Smooth muscle cell of the pulmonary artery (primary cell): ENCODE measurements around the gene LRP1. TPM values are rescaled to one million over a fixed set of nuclear protein-coding genes. Genes with fewer than 3 reads are reported as not detected.

Experiments
- total RNA-seq: library from RNA; depleted of rRNA; stranded (reverse); fragments of >200 nt; gene quantifications from 2 replicates; pipeline ENCODE4 v1.2.3, GENCODE V29; 2014

The LRP1 gene
- total RNA-seq, result 1,272 and 1,561 TPM in 2 replicates

DNA sequence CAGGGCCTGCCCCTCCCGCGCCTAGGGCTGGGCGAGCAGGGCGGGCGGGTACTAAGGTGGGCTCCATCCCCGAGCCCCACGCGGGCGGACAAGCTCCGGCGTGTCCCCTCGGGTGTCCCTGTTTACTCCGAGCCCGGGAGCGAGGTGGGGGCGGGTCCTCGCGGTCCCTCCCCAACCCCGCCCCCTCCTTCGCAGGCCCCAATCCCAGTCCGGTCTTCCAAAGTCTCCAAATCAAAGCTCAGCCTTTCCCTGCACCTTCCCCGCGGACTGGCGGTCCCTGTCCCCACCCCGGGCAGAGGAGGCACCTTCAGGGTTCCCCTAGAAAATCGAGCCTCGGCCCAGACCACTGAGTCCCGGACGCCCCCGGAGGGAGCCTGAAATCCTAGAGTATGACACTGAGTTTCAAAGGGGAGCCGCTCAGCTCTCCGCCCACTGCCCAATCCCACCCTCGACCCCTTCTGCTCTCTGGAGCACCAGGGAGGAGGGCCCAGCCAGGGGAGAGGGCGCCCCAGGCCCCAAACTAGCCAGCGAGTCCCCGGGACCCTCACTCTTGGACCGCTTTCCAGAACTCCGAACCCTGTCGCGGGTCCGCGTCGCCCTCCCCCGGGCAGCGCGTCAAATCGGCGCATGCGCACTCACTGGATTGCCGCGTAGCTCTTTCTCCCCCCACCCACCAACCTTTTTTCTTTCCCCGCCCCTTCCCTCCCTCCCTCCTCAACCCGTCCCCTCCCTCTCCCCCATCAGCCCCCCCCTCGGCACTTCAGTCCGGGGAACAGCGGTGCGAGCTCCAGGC, at the start of gene LRP1:
Gene LRP1 (plus strand): TSS at position 758 of the 793 bp plus-strand sequence. CDS start 482 bp downstream, outside the sequence.

DNA sequence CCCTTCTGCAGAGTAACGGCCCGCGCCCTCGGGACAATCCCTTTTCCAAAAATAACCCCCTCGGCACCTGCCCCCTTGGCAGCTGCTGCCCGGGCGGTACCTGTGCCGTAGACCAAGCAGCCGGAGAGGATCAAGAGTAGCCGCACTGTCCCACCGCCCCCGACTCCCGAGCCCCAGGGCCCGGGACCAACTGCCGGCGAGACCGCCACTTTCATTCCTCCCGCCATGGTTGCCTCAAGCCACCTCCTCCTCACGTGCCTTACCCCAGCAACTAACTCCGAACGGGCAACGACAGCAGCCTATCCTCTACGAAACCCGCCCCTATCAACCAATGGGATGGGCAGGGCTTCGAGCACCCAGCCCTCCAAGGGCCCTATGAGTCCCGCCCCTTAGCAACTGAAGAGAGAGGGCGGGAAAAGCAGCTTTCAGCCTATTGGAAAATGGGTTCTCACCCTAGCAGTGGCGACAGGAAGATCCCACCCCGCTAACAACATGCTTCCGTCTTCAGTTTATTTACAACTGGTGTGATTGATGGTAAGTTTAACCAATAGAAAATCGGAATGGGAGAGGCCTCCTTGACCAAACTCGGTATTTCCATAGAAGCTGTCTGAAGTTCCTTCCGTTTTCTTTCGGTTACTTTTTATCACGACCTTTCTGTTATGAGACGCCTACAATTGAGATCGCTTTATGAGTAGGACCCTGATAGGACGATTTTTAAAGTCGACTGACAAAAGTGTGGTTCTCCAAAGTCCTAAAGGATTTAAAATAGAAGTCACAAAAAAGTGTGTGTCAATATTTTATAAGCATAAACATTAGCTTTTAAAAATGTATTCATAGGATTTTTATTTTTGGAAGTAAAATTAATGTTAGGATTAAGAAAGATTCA, 49.5 kb upstream of the LRP1 start, which contains the start of gene NEMP1:
Gene NEMP1 (minus strand): TSS at position 273 of the 886 bp plus-strand sequence. CDS start 46 bp downstream, at position 227.

DNA sequence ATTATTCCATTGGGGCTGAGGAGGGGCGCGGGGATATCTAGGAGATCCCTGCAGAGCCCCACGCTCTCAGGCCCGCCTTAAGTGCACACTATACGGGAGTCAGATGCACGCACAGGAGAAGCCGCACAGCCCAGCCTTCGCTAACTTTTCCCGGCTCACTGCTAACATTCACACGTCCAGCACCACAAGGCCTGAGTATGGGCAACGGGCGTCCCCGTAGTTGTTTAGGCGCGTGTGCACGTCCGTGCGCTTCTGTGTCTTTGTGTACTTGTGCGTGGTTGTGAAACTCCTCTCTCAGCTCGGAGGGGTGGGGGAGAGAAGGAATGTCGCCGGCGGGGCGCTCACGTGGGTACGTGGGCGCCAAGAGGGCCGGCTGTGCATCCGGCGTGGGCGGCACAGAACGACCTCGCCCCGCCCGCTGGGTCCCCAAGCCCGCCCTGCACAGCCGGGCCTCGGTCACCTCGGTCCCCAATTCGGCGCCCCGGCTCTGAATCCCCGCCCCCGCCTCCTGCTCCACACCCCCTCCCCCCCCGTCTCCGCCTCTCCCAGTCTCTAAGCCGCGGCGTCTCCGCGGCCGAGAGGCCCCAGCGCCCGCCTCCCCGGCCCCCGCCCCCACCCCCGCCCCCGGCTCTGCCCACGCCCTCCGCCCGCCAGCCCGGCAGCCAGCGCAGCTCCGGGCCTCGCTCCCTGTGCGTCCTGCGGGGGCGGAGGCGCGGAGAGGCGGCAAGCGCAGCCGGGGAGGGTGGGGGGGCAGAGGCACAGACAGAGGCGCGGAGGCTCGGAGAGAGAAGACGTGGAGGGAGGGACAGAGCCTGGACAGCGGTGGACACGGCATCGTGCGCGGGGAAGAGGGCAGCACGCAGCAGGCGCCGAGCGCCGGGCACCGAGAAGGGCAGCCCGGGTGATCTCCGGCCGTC, 39.7 kb upstream of the LRP1 start, which contains the start of gene NAB2:
Gene NAB2 (plus strand): TSS at position 761 of the 917 bp plus-strand sequence. CDS start 158 bp downstream, outside the sequence.

DNA sequence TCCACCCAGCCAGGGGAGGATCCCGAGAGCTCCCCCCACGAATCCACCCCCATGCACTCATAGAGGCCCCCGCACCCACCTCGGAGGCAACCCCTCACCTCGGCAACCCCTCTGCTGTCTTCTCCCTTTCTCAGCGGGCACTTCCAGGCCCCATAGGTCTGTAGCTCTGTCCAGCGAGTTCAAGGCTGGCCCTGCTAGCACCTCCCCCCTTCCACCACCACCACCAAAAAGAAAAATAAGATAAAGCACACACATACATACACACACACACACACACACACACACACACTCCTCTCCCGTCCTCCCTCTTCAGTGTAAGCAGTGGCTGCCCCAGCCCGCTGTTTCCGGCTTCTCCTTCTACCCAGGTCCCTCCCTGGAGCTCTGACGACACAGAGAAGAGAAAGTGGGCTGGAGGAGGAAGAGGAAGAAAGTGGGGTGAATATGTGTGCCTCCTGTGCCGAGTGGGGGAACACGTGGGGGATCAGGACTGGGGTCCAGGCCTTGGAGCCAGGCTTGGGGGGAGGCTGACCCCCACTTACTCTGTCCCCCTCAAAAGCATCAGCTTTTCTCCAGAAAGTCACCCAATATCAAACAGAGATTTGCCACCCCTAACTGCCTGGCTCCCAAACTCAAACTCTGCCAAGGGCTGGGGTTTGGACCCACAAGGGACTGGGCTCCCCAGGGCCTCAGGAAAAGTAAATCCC, 17.1 kb upstream of the LRP1 start, which contains the start of gene STAT6:
Gene STAT6 (minus strand): TSS at position 332 of the 704 bp plus-strand sequence. CDS start 3,084 bp downstream, outside the sequence.

DNA sequence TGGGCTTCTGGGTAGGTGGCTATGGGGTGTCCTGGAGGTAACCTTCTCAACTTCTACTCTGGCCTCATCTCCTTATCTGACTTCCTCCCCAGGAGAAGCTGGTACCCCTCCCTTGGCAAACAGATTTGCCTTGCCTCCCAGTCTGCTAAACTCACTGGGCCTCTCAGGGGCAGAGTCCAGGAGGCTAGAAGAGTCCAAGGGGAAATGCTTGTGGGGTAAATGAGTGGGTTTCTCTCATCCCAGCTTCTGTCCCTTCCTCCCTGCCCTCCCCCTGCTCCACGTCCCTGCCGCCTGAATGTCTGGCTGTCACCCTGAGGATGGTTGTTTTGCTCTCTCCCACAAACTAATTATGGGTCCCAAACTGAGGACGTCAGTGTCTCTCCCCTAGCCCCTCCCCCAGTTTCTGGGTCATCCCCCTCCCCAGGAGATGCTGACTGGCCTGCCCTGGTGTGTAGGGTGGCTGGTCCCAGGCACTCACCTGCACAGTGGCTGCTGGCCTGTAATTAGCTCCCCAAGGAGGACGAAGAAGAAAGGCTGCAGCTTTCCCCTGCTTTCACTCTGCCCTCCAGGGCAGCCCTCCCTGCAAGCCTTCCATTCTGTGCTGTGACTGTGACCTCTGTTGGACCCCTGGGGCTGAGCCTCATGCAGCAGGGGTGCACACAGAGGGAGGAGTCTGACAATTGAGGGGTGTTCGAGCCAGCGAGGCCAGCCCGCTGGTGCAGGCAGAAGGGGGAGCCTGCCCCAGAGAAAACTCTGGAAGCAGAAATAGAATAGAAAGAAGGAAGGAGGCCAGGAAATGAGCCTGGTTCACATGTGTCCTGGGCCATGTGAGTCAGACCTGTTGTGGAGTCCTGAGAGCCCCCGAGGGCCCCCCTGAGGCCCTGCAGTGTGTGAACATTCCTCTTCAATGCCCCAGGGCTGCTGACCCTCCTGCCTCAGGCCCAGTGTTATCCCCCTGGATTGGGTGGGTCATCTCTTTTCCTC, 19.0 kb downstream of the LRP1 start, which contains the start of gene LRP1-AS:
Gene LRP1-AS (minus strand): TSS at position 659 of the 984 bp plus-strand sequence.

DNA sequence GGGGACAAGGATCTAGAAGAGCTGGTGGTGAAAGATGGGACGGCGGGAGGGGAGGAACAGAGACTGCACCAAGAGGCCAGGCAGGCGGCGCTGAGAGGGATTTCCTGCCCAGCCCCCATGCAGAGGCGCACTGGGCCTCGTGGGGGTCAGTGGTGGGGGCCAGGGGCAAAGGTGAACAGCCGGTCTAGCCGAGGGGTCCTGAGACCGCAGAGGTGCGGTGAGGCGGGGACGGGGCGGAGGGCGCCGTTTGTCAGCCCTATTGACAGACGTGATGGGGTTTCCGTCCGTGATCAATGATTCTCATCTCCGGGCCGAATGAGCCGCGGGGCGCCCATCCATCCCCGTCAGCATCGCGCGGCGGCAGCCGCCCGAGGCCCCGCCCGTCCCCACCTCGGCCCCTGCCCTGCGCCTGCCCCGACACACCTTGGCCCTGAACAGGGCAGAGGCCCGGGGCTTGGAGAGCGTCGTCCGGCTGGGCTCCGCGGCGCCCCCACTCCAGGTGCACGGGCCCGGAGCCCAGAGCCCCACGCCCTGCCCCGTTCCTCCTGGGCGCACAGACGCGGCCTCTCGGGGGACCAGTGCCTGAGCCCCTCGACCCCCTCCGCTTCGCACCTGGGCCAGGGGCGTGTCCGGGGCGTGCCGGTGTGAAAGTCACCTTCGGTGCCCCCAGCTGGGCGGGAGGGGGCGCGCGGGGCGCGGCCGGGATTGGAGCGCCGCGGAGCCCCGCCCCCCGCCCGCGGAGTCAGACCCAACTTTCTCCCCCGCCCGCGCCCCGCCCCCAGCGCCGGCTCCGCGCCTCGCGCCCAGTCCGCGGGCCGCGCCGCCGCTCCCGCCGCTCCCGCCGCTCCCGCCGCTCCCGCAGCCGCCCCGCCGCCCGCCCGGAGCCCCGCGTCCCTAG, 88.0 kb downstream of the LRP1 start, which contains the start of gene NXPH4:
Gene NXPH4 (plus strand): TSS at position 781 of the 898 bp plus-strand sequence. CDS start 176 bp downstream, outside the sequence.

DNA sequence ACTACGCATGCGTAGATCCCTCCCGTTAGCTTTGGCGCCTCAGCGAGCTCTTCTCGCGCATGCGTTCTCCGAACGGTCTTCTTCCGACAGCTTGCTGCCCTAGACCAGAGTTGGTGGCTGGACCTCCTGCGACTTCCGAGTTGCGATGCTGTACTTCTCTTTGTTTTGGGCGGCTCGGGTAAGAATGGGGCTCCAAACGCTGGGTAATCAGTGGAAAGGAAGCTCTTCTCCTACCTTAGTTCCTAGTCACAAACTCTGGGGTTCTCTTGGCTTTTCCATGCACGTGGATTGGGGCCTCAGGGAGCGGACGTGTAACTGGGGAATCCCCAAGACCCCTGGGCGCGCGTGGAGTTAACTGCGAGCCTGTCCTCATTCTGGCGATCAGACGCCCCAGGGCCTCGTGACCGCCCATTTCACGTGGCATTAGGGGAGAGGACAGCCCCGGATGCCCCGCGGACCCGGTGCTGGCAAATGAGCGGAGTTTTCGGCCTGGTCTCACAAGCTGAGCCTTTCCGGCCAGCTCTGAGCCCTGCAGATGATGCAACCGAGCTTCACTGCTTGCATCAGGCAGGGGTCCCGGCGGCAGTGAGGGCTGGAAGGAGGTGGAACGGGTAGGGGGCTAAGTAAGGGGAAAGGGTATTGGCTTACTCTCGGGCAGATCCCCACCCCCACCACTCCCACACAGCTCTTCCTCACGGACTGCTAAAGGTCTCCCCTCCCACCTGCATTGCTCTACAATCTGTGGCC, 101.5 kb downstream of the LRP1 start, which contains the start of gene SHMT2:
Gene SHMT2 (plus strand): TSS at position 78 of the 747 bp plus-strand sequence. CDS start 68 bp downstream, at position 146.

DNA sequence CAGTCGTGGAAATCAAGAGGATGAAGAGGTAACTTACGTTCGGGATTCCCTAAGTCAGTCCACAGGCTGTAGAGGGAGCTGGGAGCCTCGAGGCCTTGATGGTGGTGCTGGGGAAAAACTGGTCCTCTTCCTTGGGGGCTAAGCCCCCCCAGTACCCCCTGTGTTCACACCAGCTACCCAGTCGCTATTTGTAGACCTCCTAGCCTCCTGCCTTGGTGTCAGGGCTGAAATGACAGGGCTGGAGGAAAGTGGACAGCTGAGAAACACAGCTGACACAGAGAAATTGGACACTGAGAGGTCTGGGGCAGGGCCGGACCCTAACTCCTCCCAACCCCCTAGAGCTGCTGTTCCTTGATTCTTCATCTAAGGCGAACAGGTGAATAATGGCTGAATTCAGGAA, 122.7 kb downstream of the LRP1 start, which contains the start of gene STAC3:
Gene STAC3 (minus strand): TSS at position 232 of the 400 bp plus-strand sequence. CDS start 1,551 bp downstream, outside the sequence.

Other genes starting within 250 kb of the LRP1 start
- not detected in 2 replicates for gene SDR9C7, start 194.1 kb upstream of the LRP1 start, total RNA-seq
- gene RDH16, start 170.9 kb upstream of the LRP1 start, total RNA-seq, result 0.13 and 0.17 TPM in 2 replicates
- 4.5 and 5.9 TPM in 2 replicates for gene ZBTB39, start 121.9 kb upstream of the LRP1 start, total RNA-seq
- not detected in 2 replicates for gene TAC3, start 112.0 kb upstream of the LRP1 start, total RNA-seq
- under 0.01 and 0.53 TPM in 2 replicates for gene MYO1A, start 78.4 kb upstream of the LRP1 start, total RNA-seq
- gene NEMP1, start 49.7 kb upstream of the LRP1 start, total RNA-seq, result 6.6 and 9.9 TPM in 2 replicates
- gene NAB2, start 39.4 kb upstream of the LRP1 start, total RNA-seq, result 47.2 and 51.8 TPM in 2 replicates
- gene STAT6, start 17.1 kb upstream of the LRP1 start, total RNA-seq, result 104 and 110 TPM in 2 replicates
- 0.20 TPM in 1 of 2 replicates, not detected in the other for gene LRP1-AS, start 19.1 kb downstream of the LRP1 start, total RNA-seq
- 28.2 and 49.1 TPM in 2 replicates for gene NXPH4, start 88.3 kb downstream of the LRP1 start, total RNA-seq
- 235 and 319 TPM in 2 replicates for gene SHMT2, start 101.2 kb downstream of the LRP1 start, total RNA-seq
- 0.26 and 0.33 TPM in 2 replicates for gene STAC3, start 122.7 kb downstream of the LRP1 start, total RNA-seq